Calu3 (cell line): ENCODE measurements around the gene NCKAP5. TPM values are rescaled to one million over a fixed set of nuclear protein-coding genes. Genes with fewer than 3 reads are reported as not detected.
"Not testable (repeated sequence)": the region's sequence is repeated elsewhere in the genome, so short reads cannot be mapped to it uniquely, and the experiment has no call there.

Source experiments
- BruUV-seq: library from RNA; stranded (reverse); fragments of 400-500 nt; replicated peaks from 2 replicates; lab custom pipeline; 2021; lab: Mats Ljungman, UMichigan
- CTCF ChIA-PET: fragments of 300-600 bp; sonication (Branson Sonifier 250); formaldehyde crosslinking; loops from one replicate; lab custom pipeline; 2022; ENCODE audit warnings: antibody characterized with exemption; lab: Charles Lee
- DNase-seq: peaks from one replicate; pipeline ENCODE4 v3.0.0; 2022
- H3K27ac Mint-ChIP-seq: one replicate; pipeline ENCODE4 v1.8.0; 2022; ENCODE audit warnings: mixed read lengths; ENCODE audit not compliant: unreplicated experiment
- H3K27me3 Mint-ChIP-seq: one replicate; pipeline ENCODE4 v1.8.0; 2022; ENCODE audit warnings: mixed read lengths; ENCODE audit not compliant: unreplicated experiment
- H3K36me3 Mint-ChIP-seq: one replicate; pipeline ENCODE4 v1.8.0; 2022; ENCODE audit warnings: mild to moderate bottlenecking, moderate library complexity, mixed read lengths; ENCODE audit not compliant: insufficient read depth, unreplicated experiment
- H3K4me1 Mint-ChIP-seq: one replicate; pipeline ENCODE4 v1.8.0; 2022; ENCODE audit warnings: mild to moderate bottlenecking, low read depth, mixed read lengths; ENCODE audit not compliant: unreplicated experiment
- H3K4me3 Mint-ChIP-seq: one replicate; pipeline ENCODE4 v1.8.0; 2022; ENCODE audit warnings: mild to moderate bottlenecking, low read depth, moderate library complexity, mixed read lengths; ENCODE audit not compliant: unreplicated experiment
- H3K9me3 Mint-ChIP-seq: one replicate; pipeline ENCODE4 v1.8.0; 2022; ENCODE audit warnings: low read depth, mixed read lengths; ENCODE audit not compliant: unreplicated experiment
- intact Hi-C: fragments of 100-400 bp; cut with micrococcal nuclease; formaldehyde crosslinking; loops from one replicate; pipeline ENCODE4 v1.10.0; 2022; ENCODE audit not compliant: unreplicated experiment
- total RNA-seq: library from RNA; stranded (reverse); gene quantifications from 2 replicates; pipeline ENCODE4 v1.2.3, GENCODE V29; 2022
- TF ChIP-seq, protein P1 (sequence below): fragments of 200-600 bp; IDR thresholded peaks from one replicate; pipeline ENCODE4 v1.8.0; 2022; ENCODE audit warnings: antibody characterized with exemption; ENCODE audit not compliant: unreplicated experiment

Gene NCKAP5
- total RNA-seq, 1 experiment from 2014 or later = 2.2 TPM

DNA sequence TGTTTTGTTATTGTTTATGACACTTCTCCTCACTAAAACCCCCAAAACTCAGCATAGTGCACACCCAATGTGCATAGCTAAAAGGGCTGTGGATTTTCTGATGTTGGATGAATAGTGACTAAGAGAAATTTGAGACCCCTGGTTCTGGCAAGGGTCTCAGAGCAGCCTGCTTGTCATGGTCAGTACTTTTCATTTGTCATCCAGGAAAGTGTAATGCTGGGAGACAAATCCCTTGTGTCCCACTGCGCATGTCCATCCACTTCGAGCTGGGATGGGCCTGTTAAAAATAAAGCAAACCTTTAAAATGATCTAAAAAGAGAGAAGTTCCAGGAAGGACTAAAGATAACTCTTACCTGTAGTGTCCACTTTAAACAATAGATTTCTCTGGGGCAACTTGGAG is 851.3 kb downstream of the NCKAP5 start:
- TF ChIP-seq, protein P1, sequence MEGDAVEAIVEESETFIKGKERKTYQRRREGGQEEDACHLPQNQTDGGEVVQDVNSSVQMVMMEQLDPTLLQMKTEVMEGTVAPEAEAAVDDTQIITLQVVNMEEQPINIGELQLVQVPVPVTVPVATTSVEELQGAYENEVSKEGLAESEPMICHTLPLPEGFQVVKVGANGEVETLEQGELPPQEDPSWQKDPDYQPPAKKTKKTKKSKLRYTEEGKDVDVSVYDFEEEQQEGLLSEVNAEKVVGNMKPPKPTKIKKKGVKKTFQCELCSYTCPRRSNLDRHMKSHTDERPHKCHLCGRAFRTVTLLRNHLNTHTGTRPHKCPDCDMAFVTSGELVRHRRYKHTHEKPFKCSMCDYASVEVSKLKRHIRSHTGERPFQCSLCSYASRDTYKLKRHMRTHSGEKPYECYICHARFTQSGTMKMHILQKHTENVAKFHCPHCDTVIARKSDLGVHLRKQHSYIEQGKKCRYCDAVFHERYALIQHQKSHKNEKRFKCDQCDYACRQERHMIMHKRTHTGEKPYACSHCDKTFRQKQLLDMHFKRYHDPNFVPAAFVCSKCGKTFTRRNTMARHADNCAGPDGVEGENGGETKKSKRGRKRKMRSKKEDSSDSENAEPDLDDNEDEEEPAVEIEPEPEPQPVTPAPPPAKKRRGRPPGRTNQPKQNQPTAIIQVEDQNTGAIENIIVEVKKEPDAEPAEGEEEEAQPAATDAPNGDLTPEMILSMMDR = no peak
- Mint-ChIP-seq H3K9me3 (no peaks in the 10 kb centered on the region), H3K4me3 (no peak overlapping the region), H3K4me1 (no peaks in the 10 kb centered on the region), H3K36me3 (no peaks in the 10 kb centered on the region), H3K27me3 (peaks cover 46% of the 10 kb centered on the region), H3K27ac (no peak overlapping the region)
- intact Hi-C loops = no loop called here
- CTCF ChIA-PET = no interaction called here
- no TSS peak for BruUV-seq
- DNase-seq = no peak

GRCh38 chr2:132715386-132716351 is 852.6 kb downstream of the NCKAP5 start:
- H3K4me3 Mint-ChIP-seq = no peak overlapping the region
- CTCF ChIA-PET = interaction anchor here (0.6 kb wide), 1 partner anchor 60 kb away, joined by 3 read pairs; no protein-coding TSS in a partner anchor
- TF ChIP-seq, protein P1 = no peak
- no peaks in the 10 kb centered on the region for H3K36me3 Mint-ChIP-seq
- no peak for DNase-seq
- peaks cover 46% of the 10 kb centered on the region for H3K27me3 Mint-ChIP-seq
- no TSS peak for BruUV-seq
- no peak overlapping the region for H3K27ac Mint-ChIP-seq
- H3K9me3 Mint-ChIP-seq = no peaks in the 10 kb centered on the region
- H3K4me1 Mint-ChIP-seq = no peaks in the 10 kb centered on the region
- intact Hi-C loops = no loop called here

- BruUV-seq = no TSS peak
Observed at GRCh38 chr2:132703396-132703795, 864.9 kb downstream of the NCKAP5 start.

GRCh38 chr2:132701810-132702209 is 866.5 kb downstream of the NCKAP5 start:
- DNase-seq = no peak
- CTCF ChIA-PET = no interaction called here
- BruUV-seq = no TSS peak
- no peaks in the 10 kb centered on the region for H3K9me3 Mint-ChIP-seq
- no peak overlapping the region for H3K27ac Mint-ChIP-seq
- intact Hi-C loops = no loop called here
- H3K36me3 Mint-ChIP-seq = no peaks in the 10 kb centered on the region
- H3K4me3 Mint-ChIP-seq = no peak overlapping the region
- H3K4me1 Mint-ChIP-seq = no peaks in the 10 kb centered on the region
- TF ChIP-seq, protein P1 = no peak
- no peaks in the 10 kb centered on the region for H3K27me3 Mint-ChIP-seq

More at GRCh38 chr2:132703396-132703795, 864.9 kb downstream of the NCKAP5 start:
- no peaks in the 10 kb centered on the region for H3K36me3 Mint-ChIP-seq
- H3K4me3 Mint-ChIP-seq = no peak overlapping the region
- TF ChIP-seq, protein P1 = no peak
- H3K27me3 Mint-ChIP-seq = no peaks in the 10 kb centered on the region
- no peak for DNase-seq
- intact Hi-C loops = no loop called here
- H3K4me1 Mint-ChIP-seq = no peaks in the 10 kb centered on the region
- CTCF ChIA-PET = no interaction called here
- H3K9me3 Mint-ChIP-seq = no peaks in the 10 kb centered on the region
- no peak overlapping the region for H3K27ac Mint-ChIP-seq

- H3K36me3 Mint-ChIP-seq, H3K27ac Mint-ChIP-seq, BruUV-seq, CTCF ChIA-PET, H3K9me3 Mint-ChIP-seq, intact Hi-C loops, DNase-seq, H3K4me3 Mint-ChIP-seq, H3K27me3 Mint-ChIP-seq, H3K4me1 Mint-ChIP-seq: not testable (repeated sequence)
Observed at GRCh38 chr2:132699802-132700201, 868.5 kb downstream of the NCKAP5 start.

- BruUV-seq = not testable (repeated sequence)
Observed at GRCh38 chr2:132698347-132698746, 869.9 kb downstream of the NCKAP5 start.

More at GRCh38 chr2:132698347-132698746, 869.9 kb downstream of the NCKAP5 start:
- DNase-seq, H3K36me3 Mint-ChIP-seq, intact Hi-C loops, H3K4me1 Mint-ChIP-seq, H3K4me3 Mint-ChIP-seq, H3K27ac Mint-ChIP-seq, H3K27me3 Mint-ChIP-seq, H3K9me3 Mint-ChIP-seq: not testable (repeated sequence)
- CTCF ChIA-PET = interaction anchor here (0.8 kb wide), 1 partner anchor 158 kb away, joined by 3 read pairs; no protein-coding TSS in a partner anchor
